Fibroblast of skin of scalp (primary cell): ENCODE results near the gene VAPA.

ENCODE experiments used
- DNase-seq: peaks from one replicate; pipeline ENCODE4 v3.0.0-alpha.2; 2013

Gene VAPA

DNA sequence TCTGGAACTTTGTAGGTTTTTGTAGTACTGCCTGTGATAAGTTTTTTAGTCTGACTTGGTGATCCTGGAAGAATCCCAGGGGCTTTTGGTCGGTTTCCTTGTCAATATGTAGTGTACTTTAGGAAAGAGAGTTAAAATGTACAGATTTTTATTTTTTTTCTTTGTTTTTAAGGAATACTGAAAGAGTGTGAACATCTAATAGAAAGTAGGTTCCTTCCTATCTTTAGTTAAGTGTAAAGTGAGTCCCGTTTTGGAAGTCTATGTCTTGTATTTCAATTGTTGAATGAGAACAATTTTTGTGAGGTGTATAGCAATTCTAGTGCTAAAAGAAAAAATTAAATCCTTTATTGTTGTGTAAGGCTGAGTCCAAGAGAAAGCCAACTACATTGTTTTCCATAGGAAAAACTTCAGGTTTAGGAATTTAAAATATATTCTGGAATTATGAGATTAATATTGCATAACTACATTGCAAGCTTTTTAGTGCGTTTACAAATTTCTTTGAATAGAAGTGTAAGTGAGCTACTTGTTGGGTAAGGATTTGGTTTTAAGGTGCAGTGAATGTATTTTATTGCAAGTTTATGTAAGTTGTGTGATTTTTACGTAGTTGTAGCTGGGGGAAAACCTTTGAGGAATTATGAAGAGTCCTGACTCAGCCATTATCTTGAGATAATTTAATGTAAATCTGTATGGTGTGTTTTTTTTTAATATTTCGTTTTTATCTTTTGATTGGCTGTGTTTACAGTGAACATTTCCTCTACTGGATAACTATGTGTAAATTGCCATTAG is 1.7 kb downstream of the VAPA start:
- no peak for DNase-seq

DNA sequence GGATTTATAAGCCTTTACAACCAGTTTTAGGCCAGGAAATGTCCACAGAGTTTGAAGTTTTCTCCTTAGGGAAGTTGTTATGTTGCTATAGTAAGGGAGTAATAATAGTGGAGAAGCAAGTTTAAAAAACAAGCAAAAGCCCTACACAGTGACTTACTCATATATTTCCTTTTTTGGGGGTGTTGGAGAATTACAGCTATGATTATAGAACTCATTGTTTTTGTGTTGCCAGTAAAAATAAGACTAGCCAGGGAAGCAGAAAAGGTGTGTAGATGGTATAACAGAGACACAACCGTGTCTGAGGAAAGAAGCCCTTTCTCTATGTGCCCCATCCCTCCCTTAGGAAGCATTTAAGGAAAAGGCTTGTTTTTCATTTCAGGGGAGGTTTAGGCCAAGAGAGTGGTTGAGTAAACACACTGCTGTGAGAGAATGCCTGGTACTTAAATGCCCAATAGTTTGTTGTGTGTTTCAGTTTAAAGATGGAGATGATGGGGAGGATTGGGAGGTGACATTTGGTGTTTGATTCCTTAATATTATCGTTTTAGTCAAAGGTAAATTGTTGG is 2.3 kb downstream of the VAPA start:
- no peak for DNase-seq

DNA sequence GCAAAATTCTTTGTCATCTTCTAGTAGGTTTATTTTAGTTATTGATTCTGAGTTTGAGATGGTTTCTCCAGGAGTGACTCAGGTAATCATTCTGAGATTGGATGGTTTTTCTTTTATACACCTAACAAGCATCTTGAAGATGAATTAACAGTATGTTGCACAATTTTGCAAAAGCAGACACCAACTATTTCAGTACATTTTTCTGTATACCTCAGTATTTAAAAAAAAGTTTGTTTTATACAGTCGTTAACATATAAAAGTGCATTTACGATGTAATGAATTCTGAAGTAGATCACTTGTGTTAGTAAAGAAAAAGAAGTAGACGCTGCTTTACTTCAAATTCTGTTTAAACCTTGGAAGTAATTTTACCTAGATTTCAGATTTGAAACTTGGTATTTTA is 3.0 kb downstream of the VAPA start:
- no peak for DNase-seq

DNA sequence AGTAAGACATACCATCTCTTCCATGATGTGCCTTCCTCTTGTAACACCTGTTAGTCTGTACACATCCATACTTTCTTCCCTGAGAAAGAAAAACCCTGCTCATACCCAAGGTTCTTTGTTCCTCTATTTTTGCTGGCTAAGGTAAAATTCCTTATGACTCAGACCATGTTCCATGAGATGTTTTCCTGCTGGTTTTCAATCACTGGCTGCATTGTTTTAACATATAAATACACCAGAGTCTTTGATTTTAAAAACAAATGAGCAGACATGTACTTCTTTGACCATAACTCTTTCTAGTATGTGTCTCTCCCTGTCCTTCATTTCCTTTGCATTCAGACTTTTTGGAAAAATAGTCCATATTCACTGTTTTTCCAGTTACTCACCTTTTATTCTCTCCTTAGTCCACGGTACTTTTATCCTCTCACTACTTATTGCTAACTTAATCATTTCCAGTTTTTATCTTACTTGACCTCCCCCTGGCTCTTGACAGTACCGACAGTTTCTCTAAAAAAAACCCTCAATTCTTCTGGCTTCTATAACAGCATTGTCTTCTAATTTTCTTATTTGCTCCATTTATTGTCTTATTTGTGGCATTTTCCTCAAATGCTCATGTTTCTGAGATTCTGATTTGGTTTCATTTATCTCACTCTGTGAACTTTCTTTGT is 4.3 kb downstream of the VAPA start:
- DNase-seq, result no peak

DNA sequence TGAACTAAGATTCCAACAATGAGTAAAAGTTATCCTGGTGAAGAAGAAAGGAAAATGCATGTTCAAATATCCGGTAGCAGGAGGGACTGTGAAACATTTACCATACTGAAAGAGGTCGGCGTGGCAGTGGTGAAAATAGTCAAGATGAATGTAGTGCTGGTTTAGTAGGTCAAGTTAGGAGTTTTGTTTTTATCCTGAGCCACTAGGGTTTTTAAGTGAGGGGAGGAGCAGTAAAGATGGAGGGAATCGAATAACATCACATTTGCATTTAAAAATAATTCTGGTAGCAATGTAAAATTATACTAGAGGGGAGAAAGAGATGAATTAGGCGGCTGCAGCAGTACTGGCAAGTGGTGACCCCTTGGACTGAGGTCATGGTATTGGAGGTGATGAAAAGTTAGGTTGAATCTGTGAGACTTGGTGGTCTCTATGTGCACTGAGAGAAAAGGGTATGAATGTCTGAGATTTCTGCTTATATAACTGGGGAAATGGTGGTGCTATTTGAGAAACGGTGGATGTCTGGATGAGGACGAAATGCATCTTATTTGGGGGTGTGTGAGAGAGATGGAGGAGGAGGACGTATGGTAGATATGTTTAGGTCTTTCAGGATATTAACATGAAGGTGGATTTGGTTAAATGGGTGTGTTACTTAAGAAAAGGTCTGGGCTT is 5.9 kb downstream of the VAPA start:
- DNase-seq, result no peak

DNA sequence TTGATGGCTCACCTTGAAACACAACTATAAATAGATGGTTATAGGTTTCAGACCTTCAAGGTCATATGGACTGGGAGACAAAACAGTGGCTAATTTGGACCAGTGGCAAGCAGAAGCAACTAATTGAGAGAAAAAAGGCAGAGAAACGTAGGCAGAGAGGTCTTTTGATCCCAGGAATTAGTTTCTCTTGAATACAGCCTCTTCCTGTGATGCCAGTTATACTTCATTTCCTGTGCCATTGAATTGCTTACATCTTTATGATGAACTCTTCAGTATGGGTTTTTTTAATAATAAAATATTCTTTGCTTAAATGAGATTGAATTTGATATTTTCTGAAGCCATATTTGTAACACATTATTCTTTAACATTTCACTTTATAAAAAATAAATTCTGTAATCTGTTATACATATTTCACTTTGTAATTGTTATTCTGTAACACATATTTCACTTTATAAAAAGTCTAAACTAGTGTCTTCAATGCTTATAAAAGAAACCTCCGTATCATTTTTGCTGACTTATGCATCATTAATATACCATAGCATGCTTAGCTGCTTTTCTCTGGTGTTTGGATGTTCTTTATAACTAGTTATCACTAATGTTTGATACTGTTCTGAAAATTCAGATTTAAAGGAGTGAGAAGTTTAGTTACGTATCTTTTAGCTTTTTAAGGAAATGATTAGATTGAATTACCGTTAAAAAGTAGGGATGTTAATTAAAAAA is 8.9 kb downstream of the VAPA start:
- no peak for DNase-seq

DNA sequence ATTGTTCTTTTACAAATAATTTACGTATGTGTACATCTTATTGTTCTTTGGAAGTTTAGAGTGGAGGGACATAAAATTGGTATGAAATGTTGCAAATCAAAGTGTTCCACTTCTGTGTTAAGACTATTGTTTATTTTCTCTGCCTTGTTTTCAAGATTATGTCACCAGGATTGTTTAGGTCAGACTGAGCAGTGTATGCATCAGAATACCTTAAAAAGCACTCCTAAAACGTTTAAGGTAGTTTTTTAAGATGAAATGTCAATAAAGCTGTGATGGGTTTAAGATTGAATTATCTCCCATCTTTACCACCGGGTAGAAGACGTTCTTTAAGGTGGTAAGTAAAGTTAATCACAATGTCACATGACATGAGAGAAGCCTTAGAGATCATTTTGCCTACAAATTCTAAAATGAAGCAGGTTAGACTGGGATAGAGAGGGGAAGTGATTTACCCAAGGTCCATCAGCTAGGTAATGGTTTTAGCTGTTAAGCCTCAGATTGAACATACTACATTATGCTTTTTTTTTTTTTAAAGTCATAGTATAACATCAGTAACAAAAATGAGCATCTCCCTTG is 10.6 kb downstream of the VAPA start:
- DNase-seq, result no peak

DNA sequence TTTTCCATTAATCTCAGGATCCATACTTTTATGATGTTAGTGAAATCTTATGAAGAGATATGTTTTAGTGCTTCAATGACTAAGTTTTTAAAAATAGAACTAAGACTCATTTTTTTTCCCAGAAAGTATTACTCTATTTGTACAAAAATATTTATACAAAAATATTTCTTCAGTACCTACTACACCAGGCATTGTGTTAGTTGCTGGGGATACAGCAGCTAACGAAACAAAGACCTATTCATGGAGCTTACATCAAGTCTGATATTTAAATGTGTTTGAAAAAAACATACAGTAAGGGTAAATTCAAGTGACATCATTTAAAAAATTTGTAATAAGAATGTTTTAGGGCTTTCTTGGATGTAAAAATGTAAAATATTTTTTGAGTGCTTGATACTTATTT is 11.6 kb downstream of the VAPA start:
- DNase-seq, result peak; percentile 39

DNA sequence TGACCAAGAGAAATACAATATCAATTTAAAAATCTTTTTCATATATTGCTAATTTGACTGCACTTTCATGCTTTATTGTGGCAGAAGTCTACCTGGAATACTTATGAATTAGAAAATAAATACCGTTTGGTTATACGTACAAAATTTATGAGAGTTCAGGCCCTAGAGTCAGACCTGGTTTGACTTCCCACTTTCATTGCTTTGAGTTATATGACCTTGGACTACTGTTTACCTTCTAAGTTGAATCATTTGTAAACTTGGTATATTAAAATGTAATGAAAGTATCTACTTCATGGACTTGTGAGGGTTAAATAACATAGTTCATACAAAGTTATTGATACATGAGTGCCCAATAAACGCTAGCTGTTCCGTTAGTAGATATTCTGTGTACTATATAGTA is 12.0 kb downstream of the VAPA start:
- DNase-seq, result no peak

DNA sequence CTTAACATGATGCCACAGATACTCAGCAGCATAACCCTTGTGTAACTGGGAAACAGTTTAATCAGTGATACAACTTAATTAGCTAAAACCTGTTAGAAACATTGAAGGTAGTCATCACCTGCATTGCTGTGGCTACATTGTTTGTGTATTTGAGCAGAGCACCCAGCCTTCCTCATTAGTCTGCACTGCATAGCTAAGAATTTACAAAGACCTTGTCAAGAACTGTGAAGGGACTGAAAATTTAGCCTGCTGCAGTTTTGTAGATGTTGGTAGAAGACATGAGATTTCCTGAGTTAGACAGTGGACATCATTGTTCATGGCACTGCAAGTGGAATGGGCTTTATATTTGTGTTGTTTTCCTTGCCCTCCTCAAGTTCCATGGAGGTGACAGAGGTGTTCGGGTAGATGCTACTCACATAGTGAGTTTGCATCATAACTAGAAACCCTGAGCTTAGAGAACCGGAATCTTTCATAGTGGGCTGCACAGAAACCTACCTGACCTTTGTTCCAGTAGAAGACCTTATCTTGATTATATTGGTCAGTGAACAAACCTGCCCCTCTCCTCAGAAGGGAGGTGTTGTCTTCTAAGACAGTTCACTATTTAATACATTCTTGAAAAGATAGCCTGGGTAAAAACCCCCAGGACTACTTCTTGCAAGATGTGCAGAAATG is 12.5 kb downstream of the VAPA start:
- DNase-seq, result no peak

DNA sequence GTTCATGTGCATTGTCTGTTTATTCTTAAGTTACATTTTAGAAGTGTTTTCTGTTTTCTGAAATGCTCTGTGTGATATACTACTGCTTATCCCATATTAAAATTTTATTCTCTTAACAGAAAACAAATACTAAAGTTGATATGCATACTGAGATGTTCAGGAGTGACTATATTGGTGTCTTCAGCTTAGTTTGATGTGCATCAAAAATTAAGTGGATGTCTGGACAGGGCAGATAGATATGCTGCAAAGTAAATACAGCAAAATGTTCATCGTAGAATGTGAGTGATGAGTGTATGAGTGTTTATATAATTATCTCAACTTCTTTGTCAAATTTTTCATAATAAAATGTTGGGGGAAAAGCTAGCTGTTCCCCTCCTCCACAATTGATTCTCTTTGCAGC is 13.2 kb downstream of the VAPA start:
- no peak for DNase-seq

DNA sequence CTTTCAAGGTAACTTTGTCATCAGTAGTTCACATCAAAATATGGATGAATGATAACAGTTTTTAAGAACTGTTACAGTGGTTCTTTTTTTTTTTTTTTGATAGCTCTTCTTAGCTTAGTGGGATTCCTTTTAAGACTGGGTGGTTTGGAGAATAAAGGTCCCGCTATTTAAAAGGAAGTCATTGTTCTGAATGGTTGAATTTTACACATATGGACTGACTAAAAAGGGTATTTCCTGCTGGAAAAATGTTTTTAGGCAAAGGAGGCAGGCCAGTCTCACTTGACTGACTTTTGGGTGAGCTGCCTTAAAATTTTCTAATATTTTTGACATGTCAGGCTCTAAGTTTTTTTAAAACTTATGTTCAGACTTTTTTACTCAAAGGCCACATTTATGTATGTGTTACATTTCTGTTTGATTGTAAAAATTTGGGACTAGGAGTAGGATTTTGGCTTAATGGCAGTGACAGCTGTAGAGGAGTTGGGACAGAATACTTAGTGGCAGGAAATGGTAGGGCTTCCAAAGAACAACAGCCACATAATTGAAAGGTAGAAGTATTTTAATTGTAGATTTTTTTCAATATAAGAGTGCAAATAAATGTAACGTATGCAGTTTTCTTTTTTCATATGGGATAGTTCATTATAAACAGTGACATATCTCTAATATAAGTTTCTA is 13.7 kb downstream of the VAPA start:
- no peak for DNase-seq

DNA sequence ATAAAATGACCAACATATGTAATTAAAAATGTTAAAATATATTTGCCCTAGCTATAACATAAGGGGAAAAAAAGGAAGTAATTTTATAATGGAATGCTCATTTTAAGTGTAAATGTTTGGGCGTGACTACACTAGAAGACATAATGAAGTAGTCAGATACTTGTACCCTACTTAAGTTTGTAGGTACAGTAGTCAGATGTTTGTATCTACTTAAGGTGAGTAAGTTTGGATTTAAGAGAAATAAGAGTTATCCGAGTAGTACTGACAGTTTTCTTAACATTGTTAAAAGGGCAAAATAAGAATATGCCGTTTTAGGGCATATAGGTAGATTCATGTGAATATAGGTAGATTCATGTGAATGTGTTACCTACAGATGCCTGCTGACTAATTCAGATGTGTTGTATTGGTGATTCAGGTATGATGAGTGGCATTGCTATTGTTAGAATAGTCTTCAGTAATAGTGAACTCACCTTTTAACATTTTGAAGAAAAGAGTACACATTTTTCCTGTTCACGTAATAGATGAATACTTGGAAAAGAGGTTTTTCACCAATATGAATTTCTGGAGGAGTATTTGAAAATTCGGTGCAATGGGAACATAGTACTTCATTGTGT is 14.9 kb downstream of the VAPA start:
- DNase-seq, result no peak

DNA sequence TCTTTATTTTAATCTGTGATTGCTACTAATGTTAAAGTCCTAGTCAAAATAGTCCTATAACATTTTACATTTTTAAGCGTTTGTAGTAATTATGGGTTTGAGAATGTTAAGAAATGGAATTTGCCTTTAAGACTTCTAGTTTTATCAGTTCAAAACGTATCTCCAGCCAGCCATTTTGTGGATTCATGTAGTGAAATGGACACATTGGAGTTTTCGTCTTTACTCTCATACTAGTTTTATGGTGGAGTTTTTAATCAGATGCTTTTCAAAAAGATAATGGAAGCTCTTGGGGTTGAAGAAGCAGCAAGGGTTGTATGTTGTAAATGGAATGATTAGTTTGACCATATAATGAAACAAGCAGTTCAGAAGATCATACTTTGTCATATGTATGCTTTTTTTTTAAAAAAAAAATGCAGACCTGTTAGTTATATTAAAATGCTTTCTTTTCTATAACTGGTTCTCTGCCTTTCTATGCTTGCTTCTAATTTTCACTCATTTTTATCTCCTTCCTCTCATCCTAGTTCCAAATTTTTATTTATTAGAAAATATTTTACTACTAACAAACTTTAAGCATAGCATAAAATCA is 16.6 kb downstream of the VAPA start:
- no peak for DNase-seq

DNA sequence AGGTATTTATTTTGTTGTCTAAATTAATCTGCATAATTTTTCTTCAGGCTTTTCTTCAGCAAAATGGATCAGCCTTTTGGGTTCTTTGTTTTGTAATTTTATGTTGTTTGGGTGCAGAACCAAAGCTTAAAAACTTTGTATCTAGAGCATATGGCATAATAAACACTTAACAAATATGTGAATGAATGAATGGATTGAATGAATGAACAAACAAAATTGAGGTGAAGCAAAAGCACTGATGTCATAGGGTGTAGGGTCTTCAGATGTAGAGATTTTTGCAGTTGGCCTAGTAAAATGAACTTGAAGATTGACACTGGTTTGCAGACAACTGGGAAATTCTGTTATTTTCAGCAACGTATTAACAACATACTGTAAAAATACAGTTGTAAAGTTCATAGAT is 17.3 kb downstream of the VAPA start:
- DNase-seq, result no peak

DNA sequence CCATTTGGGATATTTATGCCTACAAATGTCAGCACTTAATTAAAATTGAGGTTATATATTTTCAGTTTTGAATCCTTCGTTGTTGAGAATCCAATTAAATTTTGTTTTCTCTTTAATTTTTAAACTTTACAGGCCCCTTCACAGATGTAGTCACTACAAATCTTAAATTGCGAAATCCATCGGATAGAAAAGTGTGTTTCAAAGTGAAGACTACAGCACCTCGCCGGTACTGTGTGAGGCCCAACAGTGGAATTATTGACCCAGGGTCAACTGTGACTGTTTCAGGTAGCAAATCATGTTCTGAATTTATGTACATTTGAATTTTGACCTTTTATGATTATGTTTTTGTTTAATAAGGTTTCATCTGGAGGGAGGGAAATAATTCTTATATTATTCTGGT is 17.9 kb downstream of the VAPA start:
- DNase-seq, result no peak

DNA sequence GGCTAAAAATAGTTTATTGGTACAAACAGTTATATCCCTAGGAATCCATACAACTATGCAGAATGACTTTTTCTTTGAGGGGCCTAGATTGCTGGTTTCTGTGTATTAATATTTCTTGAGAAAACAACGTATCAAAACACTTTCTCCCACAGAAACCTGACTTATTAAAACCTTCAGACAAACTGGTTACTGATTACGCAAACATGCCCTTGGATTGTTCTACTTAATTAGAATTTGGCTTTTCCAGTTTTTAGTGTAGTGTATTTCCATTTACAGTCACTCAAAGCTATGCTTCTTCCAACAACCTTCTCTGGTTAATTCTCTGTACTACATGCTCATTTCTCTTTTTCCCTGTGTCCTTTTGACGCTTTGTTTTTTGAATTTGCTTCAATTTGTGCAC is 20.0 kb downstream of the VAPA start:
- DNase-seq, result no peak

DNA sequence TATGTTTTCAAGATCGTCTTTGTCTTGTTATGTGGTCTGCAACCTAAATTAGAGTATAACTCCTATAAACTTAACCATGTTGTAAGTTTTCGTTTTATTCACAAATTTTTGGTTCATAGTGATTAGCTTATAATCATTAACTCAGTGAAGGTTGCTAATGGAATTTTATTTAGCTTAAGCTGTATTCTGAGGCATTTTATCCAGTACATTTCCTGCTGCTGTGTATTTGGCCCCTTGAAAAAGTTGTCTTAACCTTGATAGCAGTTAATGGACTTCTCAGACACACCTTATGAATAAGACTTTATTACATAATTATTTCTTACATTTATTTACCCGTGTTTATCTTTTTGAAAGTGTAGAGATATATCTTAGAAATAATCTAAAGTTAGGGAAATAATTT is 20.5 kb downstream of the VAPA start:
- no peak for DNase-seq

DNA sequence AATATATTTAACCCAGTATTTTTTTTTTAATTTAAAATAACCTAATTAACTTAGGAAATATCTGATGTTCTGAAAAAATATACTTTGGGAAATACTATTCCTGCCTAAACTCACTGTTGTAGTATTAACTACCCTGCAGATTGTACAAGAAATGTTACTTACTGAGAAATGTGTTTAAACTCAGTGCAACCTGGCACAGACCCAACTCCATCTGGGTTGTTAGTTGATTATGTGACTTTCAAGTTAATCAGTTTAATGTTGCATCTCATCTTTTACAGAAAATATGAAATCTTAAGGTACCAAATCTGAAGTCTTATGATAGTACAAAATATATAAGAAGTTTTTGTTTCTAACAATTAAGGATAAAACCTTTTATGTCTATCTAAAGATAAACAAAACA is 27.3 kb downstream of the VAPA start:
- no peak for DNase-seq

DNA sequence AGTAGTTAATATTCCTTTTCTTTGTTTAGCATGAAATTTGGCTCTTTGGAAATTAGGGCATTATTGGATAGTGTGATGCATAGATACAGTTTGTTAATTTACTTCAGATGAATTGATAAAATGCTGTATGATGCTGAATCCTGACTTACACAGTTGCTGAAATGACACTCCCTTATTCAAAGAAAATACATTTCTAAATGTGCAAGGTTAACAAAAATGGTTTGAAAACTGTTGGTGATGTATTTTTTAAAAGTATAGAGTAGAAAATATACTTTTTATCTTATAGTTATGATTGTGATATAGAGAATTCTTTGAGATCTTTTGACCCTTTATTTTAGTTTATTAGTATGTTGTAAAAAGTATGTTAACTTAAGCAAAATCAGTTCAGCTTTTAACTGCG is 27.8 kb downstream of the VAPA start:
- no peak for DNase-seq

DNA sequence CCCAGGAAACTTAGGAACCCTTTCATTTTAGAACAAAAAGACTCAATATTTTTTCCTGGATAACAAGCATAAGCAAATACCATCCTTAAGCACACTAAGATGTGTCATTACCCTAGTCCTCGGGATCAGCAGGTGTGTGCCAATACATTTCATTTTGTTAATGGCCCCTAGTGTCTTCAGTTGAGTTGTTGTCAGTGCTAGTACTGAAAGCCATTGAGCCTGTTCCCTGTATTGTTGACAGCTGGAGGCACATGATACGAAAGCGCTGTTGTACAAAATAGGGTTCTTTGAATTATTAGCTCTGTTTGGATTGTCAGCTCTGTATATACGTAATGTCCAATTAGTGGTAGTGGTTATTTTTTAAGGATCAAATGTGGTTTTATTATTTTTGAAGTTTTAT is 29.5 kb downstream of the VAPA start:
- DNase-seq, result no peak
